Panc1 (cell line): ENCODE data around the gene CNGB1. TPM values are rescaled to one million over a fixed set of nuclear protein-coding genes. Genes with fewer than 3 reads are reported as not detected.

Source experiments
- ATAC-seq: fragments of 200-7000 bp; cut with Tn5 transposase; 2 replicates; pipeline ENCODE4 v1.9.1; 2020; ENCODE audit warnings: mild to moderate bottlenecking, moderate library complexity
- BruUV-seq: library from RNA; stranded (reverse); fragments of 400-500 nt; replicated peaks from 2 replicates; lab custom pipeline; 2021; lab: Mats Ljungman, UMichigan
- CTCF ChIA-PET: fragments of 300-600 bp; sonication (Branson Sonifier 250); formaldehyde crosslinking; loops from one replicate; lab custom pipeline; 2022; ENCODE audit warnings: antibody characterized with exemption; lab: Charles Lee
- POLR2A ChIA-PET: fragments of 300-600 bp; sonication (Branson Sonifier 250); formaldehyde crosslinking; loops from one replicate; lab custom pipeline; 2022; ENCODE audit warnings: antibody characterized with exemption; lab: Charles Lee
- DNase-seq: peaks from one replicate; pipeline ENCODE4 v3.0.0-alpha.2; 2010; ENCODE audit warnings: low read depth, low spot score
- H3K27ac ChIP-seq: 2 replicates; pipeline ENCODE4 v1.5.1; 2011; ENCODE audit warnings: mild to moderate bottlenecking, low read length, inconsistent platforms
- H3K27me3 ChIP-seq: fragments of 200-500 bp; sonication (Bioruptor generic); 2 replicates; pipeline ENCODE4 v1.6.0; 2014; ENCODE audit warnings: low read length, inconsistent platforms; ENCODE audit not compliant: control insufficient read depth, insufficient read depth
- H3K36me3 ChIP-seq: fragments of 200-500 bp; sonication (Bioruptor generic); 2 replicates; pipeline ENCODE4 v1.5.1; 2014; ENCODE audit warnings: inconsistent platforms, mild to moderate bottlenecking, low read length, moderate library complexity; ENCODE audit not compliant: control insufficient read depth, insufficient read depth
- H3K4me1 ChIP-seq: 2 replicates; pipeline ENCODE4 v1.5.1; 2011; ENCODE audit warnings: inconsistent platforms, mild to moderate bottlenecking, low read length, moderate library complexity; ENCODE audit not compliant: control insufficient read depth, insufficient read depth
- H3K4me3 ChIP-seq, 2 experiments: 2 replicates each; pipeline ENCODE4 v1.5.1; 2011 to 2012; ENCODE audit warnings: low read depth in 2 of 2, low read length in 2 of 2, mild to moderate bottlenecking in 2 of 2, inconsistent platforms in 1 of 2, moderate library complexity in 1 of 2
- H3K9me3 ChIP-seq: fragments of 200-500 bp; sonication (Bioruptor generic); 2 replicates; pipeline ENCODE4 v1.5.1; 2014; ENCODE audit warnings: low read depth, mild to moderate bottlenecking, inconsistent platforms, low read length, moderate library complexity; ENCODE audit not compliant: control insufficient read depth, insufficient read depth
- POLR2AphosphoS5 ChIP-seq: IDR thresholded peaks from 2 replicates; pipeline ENCODE4 v1.6.1; 2012; ENCODE audit warnings: mild to moderate bottlenecking, low read depth, low read length, moderate library complexity
- REST ChIP-seq, 2 experiments: IDR thresholded peaks; 2 replicates each; pipeline ENCODE4 v1.6.1; 2011 to 2012; ENCODE audit warnings: low read depth in 2 of 2, control low read depth in 1 of 2, low read length in 1 of 2, mild to moderate bottlenecking in 1 of 2, moderate library complexity in 1 of 2; ENCODE audit not compliant: insufficient read depth in 1 of 2
- SIN3A ChIP-seq: IDR thresholded peaks from 2 replicates; pipeline ENCODE4 v1.6.1; 2012; ENCODE audit warnings: low read depth, mild to moderate bottlenecking, low read length, moderate library complexity, borderline replicate concordance; ENCODE audit not compliant: insufficient read depth
- TCF7L2 ChIP-seq: IDR thresholded peaks from 2 replicates; pipeline ENCODE4 v1.6.1; 2011; ENCODE audit warnings: mild to moderate bottlenecking, low read depth, low read length, inconsistent platforms
- in situ Hi-C: cut with HindIII; loops from 2 replicates; pipeline ENCODE4 v1.10.0; 2016; ENCODE audit warnings: low sequenced_read_pairs, low pct_unique_long_range_greater_than_20kb
- intact Hi-C: fragments of 100-400 bp; cut with micrococcal nuclease; formaldehyde crosslinking; loops from one replicate; pipeline ENCODE4 v1.10.0; 2022; ENCODE audit not compliant: unreplicated experiment
- total RNA-seq: library from RNA; stranded (reverse); gene quantifications from one replicate; pipeline ENCODE4 v1.2.1, GENCODE V29; 2021; ENCODE audit not compliant: unreplicated experiment
- TF ChIP-seq, protein P1 (sequence below): fragments of 450-650 bp; IDR thresholded peaks from 2 replicates; pipeline ENCODE4 v1.5.1; 2017; ENCODE audit warnings: mild to moderate bottlenecking

The CNGB1 gene
- total RNA-seq, 1 experiment from 2014 or later: not detected

- TF ChIP-seq POLR2AphosphoS5 (no peak), TCF7L2 (no peak), SIN3A (no peak), REST (IDR thresholded peaks at IDR 0.05; ENCODE audit: insufficient read depth in 1 of 2, low read depth in 2 of 2, low read length in 1 of 2) (no peak)
- TF ChIP-seq, protein P1, sequence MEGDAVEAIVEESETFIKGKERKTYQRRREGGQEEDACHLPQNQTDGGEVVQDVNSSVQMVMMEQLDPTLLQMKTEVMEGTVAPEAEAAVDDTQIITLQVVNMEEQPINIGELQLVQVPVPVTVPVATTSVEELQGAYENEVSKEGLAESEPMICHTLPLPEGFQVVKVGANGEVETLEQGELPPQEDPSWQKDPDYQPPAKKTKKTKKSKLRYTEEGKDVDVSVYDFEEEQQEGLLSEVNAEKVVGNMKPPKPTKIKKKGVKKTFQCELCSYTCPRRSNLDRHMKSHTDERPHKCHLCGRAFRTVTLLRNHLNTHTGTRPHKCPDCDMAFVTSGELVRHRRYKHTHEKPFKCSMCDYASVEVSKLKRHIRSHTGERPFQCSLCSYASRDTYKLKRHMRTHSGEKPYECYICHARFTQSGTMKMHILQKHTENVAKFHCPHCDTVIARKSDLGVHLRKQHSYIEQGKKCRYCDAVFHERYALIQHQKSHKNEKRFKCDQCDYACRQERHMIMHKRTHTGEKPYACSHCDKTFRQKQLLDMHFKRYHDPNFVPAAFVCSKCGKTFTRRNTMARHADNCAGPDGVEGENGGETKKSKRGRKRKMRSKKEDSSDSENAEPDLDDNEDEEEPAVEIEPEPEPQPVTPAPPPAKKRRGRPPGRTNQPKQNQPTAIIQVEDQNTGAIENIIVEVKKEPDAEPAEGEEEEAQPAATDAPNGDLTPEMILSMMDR: no peak
- H3K9me3 ChIP-seq: no peaks in the 10 kb centered on the region
- CTCF ChIA-PET: interaction anchor here (0.6 kb wide), 1 partner anchor 862 kb away, joined by 3 read pairs; no protein-coding TSS in a partner anchor
- DNase-seq (no peak), ATAC-seq (no peak)
- no peak overlapping the region for H3K4me3 ChIP-seq
- POLR2A ChIA-PET: interaction anchor here (0.6 to 0.7 kb wide), 2 partner anchors 48 to 560 kb away, joined by 8 to 12 read pairs; no protein-coding TSS in a partner anchor
- H3K4me1 ChIP-seq: no peaks in the 10 kb centered on the region
- intact Hi-C loops (no loop called here), in situ Hi-C loops (no loop called here)
- H3K27me3 ChIP-seq: no peaks in the 10 kb centered on the region
- no peaks in the 10 kb centered on the region for H3K36me3 ChIP-seq
- BruUV-seq: no TSS peak
- H3K27ac ChIP-seq: no peak overlapping the region
These were observed 130.1 kb downstream of the CNGB1 start for GRCh38 chr16:57840833-57841232.

DNA sequence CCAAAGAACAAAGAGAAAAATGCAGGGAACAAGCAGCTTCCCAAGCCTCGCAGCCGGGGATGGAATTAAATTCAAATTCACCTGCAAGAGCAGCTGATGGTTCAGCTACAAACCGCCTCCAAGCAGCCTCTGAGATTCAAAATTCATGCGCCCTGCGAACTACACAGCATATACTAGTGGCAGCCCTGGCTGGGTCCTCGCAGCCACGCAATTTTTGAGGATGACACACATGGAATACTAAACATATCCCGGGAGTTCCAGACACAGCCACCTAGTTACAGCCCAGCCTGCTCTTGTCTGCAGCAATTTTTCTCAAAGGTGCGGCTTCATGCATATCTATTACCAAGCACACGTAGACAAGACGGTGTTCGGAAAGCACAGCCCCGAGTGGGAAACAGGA, 132.8 kb downstream of the CNGB1 start:
- intact Hi-C loops: no loop called here
- H3K4me1 ChIP-seq: no peaks in the 10 kb centered on the region
- no peaks in the 10 kb centered on the region for H3K27me3 ChIP-seq
- DNase-seq (no peak), ATAC-seq (no peak)
- H3K36me3 ChIP-seq: no peaks in the 10 kb centered on the region
- H3K9me3 ChIP-seq: no peaks in the 10 kb centered on the region
- H3K4me3 ChIP-seq: no peak overlapping the region
- TF ChIP-seq SIN3A (no peak), POLR2AphosphoS5 (no peak), TCF7L2 (no peak), REST (IDR thresholded peaks at IDR 0.05; ENCODE audit: insufficient read depth in 1 of 2, low read depth in 2 of 2, low read length in 1 of 2) (no peak)
- TF ChIP-seq, protein P1: no peak
- ChIA-PET POLR2A (interaction anchor here (0.5 kb wide), 1 partner anchor 30 kb away, joined by 8 read pairs; no protein-coding TSS in a partner anchor), CTCF (no interaction called here)
- BruUV-seq: no TSS peak
- in situ Hi-C loops: no loop called here
- no peak overlapping the region for H3K27ac ChIP-seq
